GM19397 (cell line): Measurements from ENCODE around the gene KDM8.
A peak's percentile ranks its signal among the peaks of the same experiment; 100 is the strongest.
"Not testable (repeated sequence)": the region's sequence is repeated elsewhere in the genome, so short reads cannot be mapped to it uniquely, and the experiment has no call there.

Source experiments
- ATAC-seq: cut with Tn5 transposase; IDR thresholded peaks from one replicate; pipeline ENCODE4 v1.9.1; 2021; ENCODE audit warnings: mild to moderate bottlenecking, moderate library complexity; ENCODE audit not compliant: unreplicated experiment

KDM8 gene

GRCh38 chr16:27241658-27242057 lies 38.3 kb downstream of the KDM8 start:
- no peak for ATAC-seq

- no peak for ATAC-seq
Measured at GRCh38 chr16:27242398-27242797, 39.1 kb downstream of the KDM8 start.

- peak; percentile 48 for ATAC-seq
Measured at GRCh38 chr16:27242868-27243590, 39.7 kb downstream of the KDM8 start.

GRCh38 chr16:27243725-27244362 lies 40.5 kb downstream of the KDM8 start:
- no peak for ATAC-seq

GRCh38 chr16:27244363-27244755 lies 41.0 kb downstream of the KDM8 start:
- no peak for ATAC-seq

GRCh38 chr16:27245276-27246172 lies 42.2 kb downstream of the KDM8 start:
- no peak for ATAC-seq

- no peak for ATAC-seq
Measured at GRCh38 chr16:27246439-27246838, 43.1 kb downstream of the KDM8 start.

- ATAC-seq = not testable (repeated sequence)
Measured at GRCh38 chr16:27247076-27247475, 43.8 kb downstream of the KDM8 start.

GRCh38 chr16:27248036-27248435 lies 44.7 kb downstream of the KDM8 start:
- ATAC-seq = no peak

GRCh38 chr16:27248886-27249285 lies 45.6 kb downstream of the KDM8 start:
- not testable (repeated sequence) for ATAC-seq

- ATAC-seq = no peak
Measured at GRCh38 chr16:27251541-27252205, 48.3 kb downstream of the KDM8 start.

- ATAC-seq = no peak
Measured at GRCh38 chr16:27252206-27252585, 48.9 kb downstream of the KDM8 start.

- ATAC-seq = no peak
Measured at GRCh38 chr16:27253526-27253930, 50.2 kb downstream of the KDM8 start.

- ATAC-seq = peak; percentile 58
Measured at GRCh38 chr16:27254262-27254811, 51.0 kb downstream of the KDM8 start.

GRCh38 chr16:27256861-27257260 lies 53.5 kb downstream of the KDM8 start:
- ATAC-seq = no peak

- ATAC-seq = no peak
Measured at GRCh38 chr16:27257271-27257670, 53.9 kb downstream of the KDM8 start.

GRCh38 chr16:27258241-27258734 lies 55.0 kb downstream of the KDM8 start:
- no peak for ATAC-seq

- ATAC-seq = no peak
Measured at GRCh38 chr16:27259710-27260109, 56.4 kb downstream of the KDM8 start.

GRCh38 chr16:27262904-27263423 lies 59.6 kb downstream of the KDM8 start:
- not testable (repeated sequence) for ATAC-seq

GRCh38 chr16:27264151-27264550 lies 60.8 kb downstream of the KDM8 start:
- ATAC-seq = no peak
